Hippocampal formation (tissue), 2 donors: ENCODE measurements around the gene ADGRD1.
A peak's percentile ranks its signal among the peaks of the same experiment; 100 is the strongest.
"Not testable (repeated sequence)": the region's sequence is repeated elsewhere in the genome, so short reads cannot be mapped to it uniquely, and the experiment has no call there.

Source experiments
- DNase-seq, 2 donors: peaks; one replicate each; lab custom pipeline; 2025; lab: John Stamatoyannopoulos, UW

The ADGRD1 gene

DNA sequence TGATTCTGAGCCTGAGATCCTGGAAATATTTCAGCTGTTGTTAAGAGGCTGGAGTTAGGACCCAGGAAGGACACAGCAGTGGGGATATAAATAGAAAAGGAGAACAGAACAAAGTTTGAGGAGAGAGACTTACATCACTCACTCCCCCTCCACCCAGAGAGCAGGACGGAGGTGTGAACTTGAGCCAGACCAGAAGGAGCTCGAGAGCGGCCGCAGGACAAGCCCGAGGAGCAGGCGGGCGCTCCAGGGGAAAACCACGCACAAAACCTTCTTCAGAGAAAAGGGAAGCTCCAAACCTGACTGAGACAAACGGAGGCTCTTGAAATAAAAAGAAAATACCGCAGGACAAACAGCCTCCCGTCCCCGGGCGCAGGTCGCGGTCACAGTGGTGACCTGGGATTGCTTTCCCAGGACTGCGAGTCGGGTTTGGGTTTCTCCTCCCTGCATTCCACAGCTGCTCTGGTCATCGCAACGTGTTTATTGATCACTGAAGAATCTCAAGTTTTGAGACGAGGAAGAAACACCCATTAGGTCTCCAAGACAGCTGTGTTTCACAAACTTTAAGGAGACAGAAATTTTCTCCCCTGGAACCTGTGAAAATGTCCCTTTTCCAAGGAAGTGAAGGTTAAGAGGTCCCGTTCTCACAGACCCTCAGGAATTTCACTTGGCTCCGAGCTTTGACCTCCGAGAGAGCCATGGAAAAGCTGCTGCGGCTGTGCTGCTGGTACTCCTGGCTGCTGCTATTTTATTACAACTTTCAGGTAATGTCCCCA, at the start of gene ADGRD1:
Gene ADGRD1, plus strand, starts transcription at position 137 of the 773 bp plus-strand sequence. Its CDS starts 559 bp downstream, at position 696.
- DNase-seq = peak in 1 of 2 donors; percentile 18

DNA sequence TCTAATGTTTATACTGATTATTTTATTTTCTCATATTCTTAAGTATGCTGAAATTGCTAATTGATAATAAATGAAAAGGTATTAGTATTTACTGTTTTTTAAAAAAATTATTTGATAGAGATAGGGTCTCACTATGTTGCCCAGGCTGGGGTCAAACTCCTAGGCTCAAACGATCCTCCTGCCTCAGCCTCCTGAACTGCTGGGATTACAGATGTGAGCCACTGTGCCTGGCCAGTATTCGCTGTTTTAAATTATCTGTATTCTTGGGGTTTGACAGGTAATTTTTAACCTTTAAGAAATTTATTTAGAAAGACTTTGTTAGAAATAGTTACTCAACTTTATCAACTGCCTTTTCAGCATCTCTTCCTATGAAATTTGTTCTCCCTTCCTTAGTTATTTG, 49.6 kb upstream of the ADGRD1 start:
- DNase-seq = no peak

DNA sequence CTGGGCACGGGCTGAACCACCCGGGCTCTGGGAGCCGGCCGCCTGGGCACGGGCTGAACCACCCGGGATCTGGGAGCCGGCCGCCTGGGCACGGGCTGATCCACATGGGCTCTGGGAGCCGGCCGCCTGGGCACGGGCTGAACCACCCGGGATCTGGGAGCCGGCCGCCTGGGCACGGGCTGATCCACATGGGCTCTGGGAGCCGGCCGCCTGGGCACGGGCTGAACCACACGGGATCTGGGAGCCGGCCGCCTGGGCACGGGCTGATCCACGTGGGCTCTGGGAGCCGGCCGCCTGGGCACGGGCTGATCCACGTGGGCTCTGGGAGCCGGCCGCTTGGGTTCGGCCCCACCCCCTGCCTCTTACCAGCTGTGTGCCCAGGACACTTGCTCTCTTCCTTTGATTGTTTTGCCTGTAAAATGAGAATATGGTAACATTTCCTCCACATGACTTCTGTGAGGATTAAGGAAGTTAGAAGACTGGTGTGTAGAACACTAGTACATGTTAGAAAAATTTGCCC, 48.7 kb upstream of the ADGRD1 start:
- not testable (repeated sequence) for DNase-seq

DNA sequence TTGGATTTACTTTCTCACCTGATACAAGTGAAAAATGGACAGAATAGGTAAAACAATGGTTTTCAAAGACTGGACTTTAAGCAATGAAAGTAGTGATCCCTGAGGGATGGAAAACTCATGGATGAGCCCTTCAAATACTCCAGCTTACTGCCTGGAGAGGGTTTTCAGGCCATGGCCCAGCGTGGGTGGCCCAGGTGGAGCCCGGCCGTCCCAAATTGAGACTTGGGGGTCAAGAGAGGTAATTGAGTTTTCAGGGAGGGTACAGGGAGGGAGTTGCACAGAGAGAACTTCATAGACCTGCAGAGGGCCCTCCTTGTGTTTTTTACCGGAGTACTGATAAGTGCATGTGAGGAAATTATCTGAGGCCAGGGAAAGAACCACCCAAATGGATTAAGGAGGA, 44.6 kb upstream of the ADGRD1 start:
- DNase-seq = no peak

DNA sequence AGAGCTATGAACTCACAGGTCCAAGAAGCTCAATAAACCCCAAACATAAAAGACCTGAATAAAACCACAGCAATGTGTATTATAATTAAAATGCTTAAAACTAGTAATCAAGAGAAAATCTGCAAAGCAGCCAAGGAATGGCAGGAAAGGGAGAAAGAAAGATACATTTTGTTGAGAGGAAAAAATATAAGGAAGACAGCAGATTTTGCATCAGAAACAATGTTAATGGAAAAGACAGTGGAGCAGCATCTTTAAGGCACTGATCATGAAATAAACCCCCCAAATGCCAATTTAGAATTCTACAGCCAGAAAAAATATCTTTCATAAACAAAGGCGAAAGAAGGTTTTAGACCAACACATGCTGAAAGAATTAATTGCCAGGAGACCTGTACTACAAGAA, 42.5 kb upstream of the ADGRD1 start:
- DNase-seq = no peak

DNA sequence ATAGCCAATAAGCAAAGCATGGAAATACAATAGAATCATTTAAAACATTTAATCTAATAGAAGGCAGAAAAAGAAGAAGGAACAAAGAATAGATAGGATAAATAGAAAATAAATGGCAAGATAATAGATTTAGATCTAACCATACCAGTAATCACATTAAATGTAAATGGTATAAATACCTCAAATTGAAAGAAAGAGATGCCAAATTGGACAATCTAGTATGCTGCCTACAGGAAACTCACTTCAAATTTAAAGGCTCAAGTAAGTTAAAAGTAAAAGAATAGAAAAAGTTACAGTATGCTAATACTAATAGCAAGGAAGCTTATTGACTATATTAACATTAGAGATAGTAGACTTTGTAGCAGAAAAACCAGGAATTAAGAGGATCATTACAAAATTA, 41.8 kb upstream of the ADGRD1 start:
- DNase-seq = no peak

DNA sequence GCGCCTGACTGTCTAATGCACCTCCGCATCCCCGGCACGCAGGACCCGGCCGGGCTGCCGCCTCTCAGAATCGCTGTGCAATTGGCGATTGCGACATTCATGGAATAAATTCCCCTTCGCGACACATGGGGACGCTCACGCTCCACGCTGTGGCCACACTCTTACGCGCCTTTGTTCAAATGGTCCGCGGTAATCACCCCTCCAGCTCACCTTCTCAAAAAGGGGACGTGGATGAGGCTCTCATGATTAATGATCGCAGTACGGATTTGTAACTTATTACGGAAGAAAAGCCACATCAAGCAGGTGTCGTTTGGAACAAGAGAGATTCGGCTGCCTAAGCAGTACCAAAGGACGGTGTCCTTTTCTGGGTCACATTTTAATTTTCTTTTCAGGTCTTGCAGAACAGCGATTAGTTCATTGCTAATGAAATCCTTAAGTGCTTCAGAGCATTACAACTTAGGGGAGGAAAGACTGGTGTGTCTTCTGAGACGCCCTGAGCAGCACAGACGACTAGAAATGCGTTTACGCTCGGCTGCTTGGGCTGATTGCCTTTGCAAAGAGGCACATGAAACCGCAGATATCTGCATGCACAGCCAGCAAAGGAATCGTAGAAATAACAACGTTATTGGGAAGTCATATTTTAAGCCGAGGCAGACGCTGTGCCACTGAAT, 37.3 kb upstream of the ADGRD1 start:
- peak; percentile 35 to 56 for DNase-seq

DNA sequence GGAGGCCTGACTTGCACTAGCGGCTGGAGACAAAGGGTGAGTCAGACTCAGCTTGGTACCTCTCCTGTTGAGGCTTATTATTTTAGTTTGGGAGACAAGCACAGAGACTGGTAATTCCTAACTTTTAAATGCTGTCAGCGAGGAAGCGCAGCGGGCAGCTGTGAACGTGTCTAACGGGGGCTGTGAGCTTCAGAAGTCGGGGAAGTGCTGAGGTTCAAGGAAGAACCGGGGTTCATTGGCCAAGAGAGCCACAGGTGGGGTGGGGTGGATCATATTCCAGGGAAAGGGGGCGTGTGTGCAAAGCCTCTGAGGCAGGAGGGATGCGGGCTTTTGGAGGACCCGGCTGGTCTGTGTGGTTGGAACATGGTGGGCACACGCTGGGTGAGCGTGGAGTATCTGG, 36.1 kb upstream of the ADGRD1 start:
- no peak for DNase-seq

DNA sequence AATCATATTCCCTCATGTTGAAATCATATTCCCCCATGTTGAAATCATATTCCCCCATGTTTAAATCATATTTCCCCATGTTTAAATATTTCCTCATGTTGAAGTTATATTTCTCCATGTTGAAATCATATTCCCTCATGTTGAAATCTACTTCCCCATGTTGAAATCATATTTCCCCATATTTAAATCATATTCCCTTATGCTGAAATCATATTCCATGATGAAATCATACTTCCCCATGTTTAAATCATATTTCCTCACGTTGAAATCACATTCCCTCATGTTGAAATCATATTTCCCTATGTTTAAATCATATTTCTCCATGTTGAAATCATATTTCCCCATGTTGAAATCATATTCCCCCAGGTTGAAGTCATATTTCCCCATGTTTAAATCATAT, 34.6 kb upstream of the ADGRD1 start:
- DNase-seq = no peak

DNA sequence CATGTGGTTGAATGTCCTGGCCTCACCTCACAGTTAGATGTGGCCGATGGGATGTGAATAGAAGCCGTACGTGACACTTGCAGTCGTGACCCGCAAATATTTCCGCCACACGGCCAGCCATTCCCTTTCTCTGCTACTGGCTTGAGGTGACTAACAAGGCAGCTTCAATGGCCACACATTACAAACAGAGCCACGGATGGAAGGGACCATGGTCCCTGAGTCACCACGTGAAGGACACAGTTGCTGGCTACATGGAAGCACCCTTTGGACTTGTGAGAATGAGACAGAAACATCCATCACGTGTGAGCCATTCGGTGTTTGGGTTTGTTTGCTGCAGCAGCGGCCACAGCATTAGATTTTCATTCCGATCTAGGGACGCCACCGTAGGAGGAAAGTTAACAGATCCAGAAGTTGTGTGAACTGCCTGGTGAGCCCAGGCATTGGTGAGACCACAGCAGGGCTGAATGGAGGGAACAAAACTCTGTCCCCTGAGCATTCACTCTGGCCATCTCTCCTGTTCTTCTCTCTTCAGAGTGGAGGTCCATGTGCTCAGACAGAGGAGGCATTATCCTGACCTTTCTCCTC, 33.5 kb upstream of the ADGRD1 start:
- no peak for DNase-seq

DNA sequence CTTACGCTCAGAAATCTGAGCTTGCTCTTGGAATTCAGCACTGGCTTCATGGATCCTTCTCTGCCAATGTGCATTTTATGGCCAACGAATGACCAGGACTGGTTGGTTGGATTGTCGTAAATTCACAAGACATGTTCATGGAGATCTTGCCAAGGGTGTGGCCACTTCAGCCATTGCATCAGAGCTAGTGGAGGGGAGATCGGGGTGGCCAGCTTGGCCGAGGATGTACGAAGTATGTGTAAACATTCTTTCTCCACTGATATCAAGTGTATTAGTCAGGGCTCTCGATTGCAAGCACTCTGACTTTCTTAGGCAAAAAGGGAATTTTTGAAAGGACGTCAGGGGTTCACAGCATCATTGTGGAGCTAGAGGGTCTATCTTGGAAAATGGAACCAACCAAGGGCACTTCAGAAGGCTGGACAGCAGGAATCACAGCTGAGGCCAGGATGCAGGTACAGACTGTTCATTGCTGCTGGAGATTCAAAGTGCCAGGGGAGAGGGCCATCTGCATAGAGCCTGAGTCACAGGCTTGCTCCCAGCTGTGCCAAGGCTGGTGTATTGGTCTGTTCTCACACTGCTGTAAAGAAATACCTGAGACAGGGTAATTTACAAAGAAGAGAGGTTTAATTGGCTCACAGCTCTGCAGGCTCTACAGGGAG, 32.9 kb upstream of the ADGRD1 start:
- DNase-seq = no peak

DNA sequence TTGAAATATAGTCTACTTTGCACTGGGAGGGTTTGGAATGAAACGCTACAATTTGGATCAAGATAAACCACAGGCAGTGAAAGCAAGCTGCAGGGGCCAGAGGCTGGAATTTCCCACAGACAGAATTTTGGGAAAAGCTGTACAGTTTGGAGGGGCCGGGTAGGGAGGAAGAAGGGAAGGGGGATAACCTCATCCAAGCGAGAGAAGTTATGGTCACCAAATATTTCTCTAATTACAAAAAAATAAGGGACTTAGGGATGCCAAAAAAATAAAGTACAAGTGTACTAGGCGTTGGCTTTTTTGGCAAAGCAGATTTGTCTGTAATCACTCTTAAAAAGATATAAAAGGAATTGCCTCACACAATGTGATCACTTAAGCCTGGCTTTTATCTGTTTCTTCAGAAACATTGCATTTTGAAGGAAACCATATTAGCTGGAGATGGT, 31.2 kb upstream of the ADGRD1 start:
- DNase-seq = no peak

DNA sequence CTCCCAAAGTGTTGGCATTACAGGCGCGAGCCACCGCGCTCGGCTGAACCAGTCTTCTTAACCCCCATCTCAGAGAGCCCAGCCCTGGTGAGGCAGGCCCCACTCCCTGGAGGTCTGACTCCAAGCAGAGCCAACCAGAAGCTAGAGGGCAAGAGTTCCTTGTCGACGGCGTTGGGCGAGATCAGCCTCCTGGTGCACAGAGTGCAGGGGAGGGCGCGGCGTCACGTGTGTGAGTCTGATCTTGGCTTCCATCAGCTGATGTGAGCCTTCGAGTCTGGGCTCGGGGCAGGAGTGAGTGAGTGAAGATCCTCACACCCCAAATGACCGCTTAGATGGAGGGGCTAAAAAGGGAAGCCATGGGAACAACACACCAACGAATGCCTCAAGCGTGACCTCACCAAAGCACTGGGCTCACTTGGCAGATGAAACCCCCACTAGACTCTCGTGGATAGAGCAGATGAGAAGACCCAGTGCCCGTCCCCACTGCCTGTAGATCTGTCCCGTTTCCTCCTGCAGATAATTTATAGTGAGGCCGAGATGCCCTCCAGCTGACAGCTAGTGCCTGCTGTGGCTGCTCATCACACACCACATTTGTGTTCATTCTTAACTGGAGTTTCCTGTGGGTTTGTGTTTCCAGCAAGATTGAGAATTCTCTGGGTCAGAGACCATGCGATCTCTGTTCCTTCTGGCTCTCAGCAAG, 28.6 kb upstream of the ADGRD1 start:
- no peak for DNase-seq

DNA sequence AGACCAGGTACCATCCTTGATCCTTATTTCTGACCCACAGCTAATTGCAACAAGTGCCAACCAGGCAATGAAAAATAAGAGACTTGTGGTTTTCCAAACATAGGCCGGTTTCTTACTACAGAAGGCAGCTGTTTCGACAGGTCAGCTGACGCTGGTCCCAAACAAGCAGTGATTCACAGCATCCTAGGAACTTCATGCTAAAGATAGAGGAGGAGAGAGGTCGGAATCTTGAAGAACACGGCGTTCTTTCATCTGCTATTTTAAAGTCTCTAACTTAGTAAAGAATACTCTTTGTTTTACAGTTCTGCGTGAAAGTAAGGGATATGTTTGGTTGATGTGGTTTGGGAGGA, 28.1 kb upstream of the ADGRD1 start:
- peak in 1 of 2 donors; percentile 8 for DNase-seq

DNA sequence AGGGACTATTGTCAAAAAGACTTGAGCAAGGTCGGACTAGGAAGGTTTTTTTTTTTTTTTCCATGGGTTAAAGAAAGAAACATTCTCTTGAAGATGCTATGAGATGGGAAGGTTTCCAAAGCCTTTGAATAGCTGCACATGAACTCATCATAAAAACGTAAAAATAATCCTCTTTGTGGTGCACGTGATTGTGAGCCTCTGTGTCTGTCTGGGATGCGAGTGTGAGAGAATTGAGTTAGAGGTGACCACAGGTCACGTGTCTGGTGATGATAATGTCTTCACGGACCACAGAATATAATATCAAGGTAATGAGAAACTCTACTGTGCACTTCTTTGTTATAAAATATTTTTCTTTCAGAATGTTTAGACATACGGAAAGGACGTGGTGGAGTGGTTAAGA, 24.3 kb upstream of the ADGRD1 start:
- no peak for DNase-seq

DNA sequence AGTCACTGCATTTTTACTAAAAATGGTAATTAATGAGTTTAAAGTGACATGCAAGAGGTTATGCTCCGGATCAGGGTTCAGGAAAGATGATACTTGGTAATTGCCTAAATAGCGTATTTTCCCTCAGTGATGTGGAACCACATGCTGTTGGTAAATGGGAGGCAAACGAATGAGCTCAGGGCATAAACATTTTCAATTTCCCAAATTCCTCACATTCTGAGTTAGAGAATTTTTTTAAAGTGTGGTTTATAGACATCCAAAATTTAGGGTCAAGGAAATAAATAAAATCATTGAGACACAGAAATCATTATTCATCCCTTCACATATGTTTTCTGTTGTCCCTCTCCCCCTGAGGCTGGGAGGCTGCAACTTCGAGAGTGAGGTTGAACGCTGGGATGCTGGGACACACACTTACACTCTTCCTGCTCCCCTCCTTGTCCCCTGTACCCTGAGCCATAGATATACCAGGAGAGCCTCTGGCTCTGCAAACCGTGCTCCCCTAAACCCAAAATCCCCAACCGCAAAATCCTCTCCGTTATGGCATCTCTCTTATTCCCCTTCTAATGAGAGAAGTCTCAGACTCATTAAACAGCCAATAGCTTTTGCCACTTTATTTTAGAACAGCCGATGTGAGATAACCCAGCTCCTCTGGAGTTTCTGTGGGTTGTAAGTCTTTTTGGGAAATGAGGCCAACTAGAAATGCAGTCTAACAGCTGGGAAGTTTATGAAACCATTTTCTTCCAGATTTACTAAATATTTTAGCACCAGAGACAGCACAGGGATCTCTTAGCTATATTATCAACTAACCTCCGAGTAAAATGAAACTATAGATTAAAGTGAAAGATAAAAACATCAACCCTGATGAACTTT, 21.4 kb upstream of the ADGRD1 start:
- no peak for DNase-seq

DNA sequence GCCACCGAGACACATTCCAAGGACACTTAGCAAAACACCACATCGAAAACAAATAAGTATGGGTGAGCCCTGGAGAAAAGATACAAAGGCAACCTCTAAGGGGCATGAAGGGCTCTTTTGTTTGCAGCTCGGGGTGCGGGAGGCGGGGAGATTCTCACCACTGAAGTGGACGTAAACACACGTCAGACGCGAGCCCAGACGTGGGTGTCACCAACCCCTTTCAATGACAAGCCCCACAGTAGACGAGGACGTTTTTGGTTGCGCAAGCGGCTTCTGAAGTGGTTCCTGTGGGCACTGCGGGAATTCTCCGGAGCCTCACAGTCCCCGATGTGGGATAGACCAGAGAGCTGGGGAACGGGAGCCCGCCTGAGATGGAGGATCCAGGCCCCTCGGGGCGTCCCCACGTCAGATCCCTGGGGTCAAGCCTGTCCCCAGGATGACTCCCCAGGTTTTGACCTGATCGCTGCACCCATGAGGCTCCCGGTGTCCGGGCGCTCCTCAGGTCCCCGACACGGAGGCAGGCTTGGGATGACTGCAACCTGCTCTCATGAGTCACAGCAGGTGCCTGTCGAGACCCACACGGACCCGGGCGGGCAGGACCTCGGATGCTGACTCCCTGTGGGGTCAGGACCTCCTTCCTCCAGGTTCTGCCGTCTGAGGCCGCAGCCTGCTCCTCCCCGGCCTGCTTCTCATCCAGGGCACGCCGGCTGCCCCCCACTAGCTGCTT, 20.3 kb upstream of the ADGRD1 start:
- no peak for DNase-seq

DNA sequence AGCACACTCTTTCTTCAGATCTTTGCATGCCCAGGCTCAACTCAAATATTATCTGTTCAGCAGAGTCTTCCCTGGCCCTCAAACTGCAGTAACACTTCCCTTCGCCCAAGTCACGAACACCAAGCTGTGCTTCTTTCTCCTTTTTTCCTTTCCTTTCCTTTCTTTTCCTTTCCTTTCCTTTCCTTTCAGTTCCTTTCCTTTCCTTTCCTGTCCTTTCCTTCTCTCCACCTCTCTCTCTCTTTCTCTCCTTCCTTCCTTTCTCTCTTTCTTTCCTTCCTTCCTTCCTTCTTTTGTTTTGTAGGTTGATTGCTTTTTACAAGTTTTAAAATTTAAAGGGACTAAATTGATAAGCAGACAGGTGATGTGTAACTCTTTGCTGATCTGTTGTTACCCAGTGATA, 19.0 kb upstream of the ADGRD1 start:
- no peak for DNase-seq

DNA sequence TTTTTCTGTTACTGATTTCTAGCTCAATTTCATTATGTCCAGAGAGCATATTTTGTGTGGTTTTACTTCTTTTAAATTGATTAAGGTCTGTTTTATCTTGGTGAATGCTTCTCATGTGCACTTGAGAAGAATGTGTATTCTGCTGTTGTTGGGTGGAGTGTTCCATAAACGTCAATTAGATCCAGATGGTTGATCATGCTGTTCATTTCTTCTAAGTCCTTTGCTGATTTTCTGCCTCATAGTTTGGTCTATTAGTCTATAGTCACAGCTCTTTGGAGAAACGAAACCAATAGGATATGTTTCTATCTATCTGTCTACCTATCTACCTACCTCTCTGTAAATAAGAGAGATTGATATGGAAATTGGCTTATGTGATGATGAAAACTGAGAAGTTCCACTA, 17.1 kb upstream of the ADGRD1 start:
- no peak for DNase-seq

DNA sequence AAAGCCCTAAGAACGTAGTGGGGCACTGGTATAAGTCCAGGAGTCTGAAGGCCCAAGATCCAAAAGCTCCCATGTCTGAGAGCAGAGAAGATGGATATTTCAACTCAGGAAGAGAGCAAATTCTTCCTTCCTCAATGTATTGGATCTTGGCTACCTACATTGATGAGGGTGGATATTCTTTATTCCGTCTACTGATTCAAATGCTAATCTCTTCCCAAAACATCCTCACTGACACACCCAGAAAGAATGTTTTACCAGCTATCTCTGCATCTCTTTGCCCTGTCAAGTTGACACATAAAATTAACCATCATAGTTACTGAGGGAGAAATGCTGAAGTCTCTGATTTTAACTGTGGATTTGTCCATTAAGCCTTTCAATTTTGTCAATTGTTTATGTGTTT, 16.6 kb upstream of the ADGRD1 start:
- DNase-seq = no peak
